Left renal cortex interstitium (tissue), 4 donors: Measurements from ENCODE around the gene NFKBIZ. TPM values are rescaled to one million over a fixed set of nuclear protein-coding genes. Genes with fewer than 3 reads are reported as not detected.
A peak's percentile ranks its signal among the peaks of the same experiment; 100 is the strongest.
"Not testable (repeated sequence)": the region's sequence is repeated elsewhere in the genome, so short reads cannot be mapped to it uniquely, and the experiment has no call there.

Experiments used
- DNase-seq, 4 donors: peaks; one replicate each; pipeline ENCODE4 v3.0.0-alpha.2; 2013; ENCODE audit warnings: low read depth in 4 of 4, low spot score in 2 of 4, missing footprints in 1 of 4
- polyA plus RNA-seq, 4 donors: library from polyadenylated mRNA; unstranded; fragments of 120-200 nt; gene quantifications; one replicate each; pipeline ENCODE4 v1.2.1, GENCODE V29; 2013; ENCODE audit not compliant: insufficient read length in 4 of 4

The NFKBIZ gene
- polyA plus RNA-seq, 4 donors: 3.6 to 12.7 (median 11.2) TPM

DNA sequence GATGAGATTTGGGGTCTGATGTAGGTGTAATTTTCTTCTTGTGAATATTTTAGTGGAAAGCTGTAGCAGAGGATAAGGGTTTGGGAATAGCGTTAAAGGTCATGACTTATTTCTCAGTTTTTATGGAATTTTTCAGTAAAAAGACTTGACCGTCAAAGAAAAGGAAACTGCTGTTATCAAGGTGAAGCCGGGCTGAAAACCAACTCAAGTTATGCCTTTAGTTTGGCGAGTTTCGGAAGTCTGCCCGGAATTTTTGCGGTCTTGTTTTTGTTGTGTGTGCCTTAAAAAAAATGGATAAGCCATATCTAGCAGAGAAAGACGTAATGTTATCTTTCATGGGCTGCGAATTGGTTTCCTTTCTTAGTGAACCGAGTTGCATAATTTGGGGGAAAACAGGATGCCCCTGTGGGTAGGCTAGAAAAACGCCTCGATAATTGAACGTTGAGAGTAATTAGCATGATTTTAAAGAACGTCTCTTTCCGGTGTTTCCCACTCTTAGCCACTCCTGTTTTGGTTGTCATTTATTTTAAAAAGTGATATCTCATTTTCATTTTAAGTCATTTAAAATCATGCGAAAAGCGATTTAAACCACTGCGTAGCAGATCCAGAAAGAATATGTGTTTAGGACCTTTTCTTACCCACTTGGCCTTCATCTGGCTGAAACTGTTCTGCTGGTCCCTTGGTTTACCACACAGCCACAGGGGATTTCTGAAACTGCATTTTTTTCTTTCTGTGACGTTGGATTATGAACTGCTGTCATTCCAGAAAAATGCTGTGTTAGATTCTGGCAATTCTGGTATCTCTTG is 1.1 kb downstream of the NFKBIZ start:
- DNase-seq: peak in 2 of 4 donors; percentile 34 to 50

GRCh38 chr3:101851072-101851770 is 1.9 kb downstream of the NFKBIZ start:
- peak in 1 of 4 donors; percentile 29 for DNase-seq

GRCh38 chr3:101851850-101852714 is 2.8 kb downstream of the NFKBIZ start:
- DNase-seq: no peak

DNA sequence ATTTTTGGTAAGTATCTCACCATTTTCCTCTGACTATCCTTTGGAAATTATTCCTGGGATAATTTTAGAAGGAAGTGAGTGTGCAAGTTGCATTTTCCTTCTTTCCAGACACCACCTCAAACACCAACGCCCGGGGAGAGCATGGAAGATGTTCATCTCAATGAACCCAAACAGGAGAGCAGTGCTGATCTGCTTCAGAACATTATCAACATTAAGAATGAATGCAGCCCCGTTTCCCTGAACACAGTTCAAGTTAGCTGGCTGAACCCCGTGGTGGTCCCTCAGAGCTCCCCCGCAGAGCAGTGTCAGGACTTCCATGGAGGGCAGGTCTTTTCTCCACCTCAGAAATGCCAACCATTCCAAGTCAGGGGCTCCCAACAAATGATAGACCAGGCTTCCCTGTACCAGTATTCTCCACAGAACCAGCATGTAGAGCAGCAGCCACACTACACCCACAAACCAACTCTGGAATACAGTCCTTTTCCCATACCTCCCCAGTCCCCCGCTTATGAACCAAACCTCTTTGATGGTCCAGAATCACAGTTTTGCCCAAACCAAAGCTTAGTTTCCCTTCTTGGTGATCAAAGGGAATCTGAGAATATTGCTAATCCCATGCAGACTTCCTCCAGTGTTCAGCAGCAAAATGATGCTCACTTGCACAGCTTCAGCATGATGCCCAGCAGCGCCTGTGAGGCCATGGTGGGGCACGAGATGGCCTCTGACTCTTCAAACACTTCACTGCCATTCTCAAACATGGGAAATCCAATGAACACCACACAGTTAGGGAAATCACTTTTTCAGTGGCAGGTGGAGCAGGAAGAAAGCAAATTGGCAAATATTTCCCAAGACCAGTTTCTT is 3.9 kb downstream of the NFKBIZ start:
- no peak for DNase-seq

GRCh38 chr3:101853982-101854381 is 4.7 kb downstream of the NFKBIZ start:
- no peak for DNase-seq

DNA sequence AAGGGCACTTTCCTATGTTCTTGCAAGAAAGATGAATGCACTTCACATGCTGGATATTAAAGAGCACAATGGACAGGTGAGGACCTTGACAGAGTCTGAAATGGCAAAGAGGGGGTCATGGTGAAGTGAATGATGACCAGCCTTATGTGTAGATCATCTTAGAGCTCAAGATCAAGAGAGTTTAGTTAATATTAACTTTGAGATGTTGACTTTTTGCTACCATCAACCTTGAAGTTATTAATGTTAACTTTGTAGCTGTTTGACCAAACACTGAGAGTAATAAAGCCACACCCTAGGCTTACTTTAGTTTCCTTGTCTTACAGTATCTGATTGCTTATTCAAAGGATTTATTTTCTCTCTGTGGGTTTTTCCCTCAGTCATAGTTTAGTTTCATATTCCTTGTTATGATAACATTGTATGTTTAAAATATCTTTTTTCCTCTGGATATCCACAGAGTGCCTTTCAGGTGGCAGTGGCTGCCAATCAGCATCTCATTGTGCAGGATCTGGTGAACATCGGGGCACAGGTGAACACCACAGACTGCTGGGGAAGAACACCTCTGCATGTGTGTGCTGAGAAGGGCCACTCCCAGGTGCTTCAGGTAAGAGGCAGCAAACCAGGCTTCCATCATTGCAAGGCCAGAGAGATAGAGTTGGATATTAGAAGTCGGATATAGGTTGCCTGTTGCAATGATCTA is 5.4 kb downstream of the NFKBIZ start:
- DNase-seq: no peak

- DNase-seq: no peak
These were observed 8.0 kb downstream of the NFKBIZ start for GRCh38 chr3:101857301-101857741.

DNA sequence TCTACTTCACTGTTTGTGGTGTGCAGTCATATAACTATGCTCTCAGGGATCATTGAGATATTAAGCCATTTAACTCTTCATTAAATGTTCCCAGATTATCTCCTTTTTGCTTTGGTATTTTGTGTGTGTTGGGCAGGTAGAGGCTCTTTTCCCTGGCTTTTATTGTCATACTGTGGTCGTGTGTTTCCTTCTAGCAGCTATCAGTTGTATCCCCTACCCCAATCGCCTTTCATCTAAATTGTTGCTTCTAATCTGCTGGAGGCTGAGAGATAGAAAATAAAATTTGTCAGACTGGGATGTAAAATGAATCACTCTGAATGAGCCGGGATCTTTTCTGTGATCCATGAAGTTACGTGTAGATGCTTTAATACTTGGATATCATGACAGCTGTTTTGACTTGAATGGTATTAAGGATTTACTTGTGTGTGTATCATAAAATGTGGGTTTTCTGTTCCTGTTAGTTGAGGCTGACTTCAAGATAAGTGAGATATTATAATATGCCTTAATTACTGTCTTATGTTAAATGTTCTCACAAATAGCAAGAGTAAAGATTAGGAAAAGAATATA is 9.2 kb downstream of the NFKBIZ start:
- DNase-seq: no peak

GRCh38 chr3:101859882-101860448 is 10.7 kb downstream of the NFKBIZ start:
- no peak for DNase-seq

- DNase-seq: no peak
These were observed 12.0 kb downstream of the NFKBIZ start for GRCh38 chr3:101861212-101861788.

GRCh38 chr3:101861789-101862415 is 12.6 kb downstream of the NFKBIZ start:
- no peak for DNase-seq

DNA sequence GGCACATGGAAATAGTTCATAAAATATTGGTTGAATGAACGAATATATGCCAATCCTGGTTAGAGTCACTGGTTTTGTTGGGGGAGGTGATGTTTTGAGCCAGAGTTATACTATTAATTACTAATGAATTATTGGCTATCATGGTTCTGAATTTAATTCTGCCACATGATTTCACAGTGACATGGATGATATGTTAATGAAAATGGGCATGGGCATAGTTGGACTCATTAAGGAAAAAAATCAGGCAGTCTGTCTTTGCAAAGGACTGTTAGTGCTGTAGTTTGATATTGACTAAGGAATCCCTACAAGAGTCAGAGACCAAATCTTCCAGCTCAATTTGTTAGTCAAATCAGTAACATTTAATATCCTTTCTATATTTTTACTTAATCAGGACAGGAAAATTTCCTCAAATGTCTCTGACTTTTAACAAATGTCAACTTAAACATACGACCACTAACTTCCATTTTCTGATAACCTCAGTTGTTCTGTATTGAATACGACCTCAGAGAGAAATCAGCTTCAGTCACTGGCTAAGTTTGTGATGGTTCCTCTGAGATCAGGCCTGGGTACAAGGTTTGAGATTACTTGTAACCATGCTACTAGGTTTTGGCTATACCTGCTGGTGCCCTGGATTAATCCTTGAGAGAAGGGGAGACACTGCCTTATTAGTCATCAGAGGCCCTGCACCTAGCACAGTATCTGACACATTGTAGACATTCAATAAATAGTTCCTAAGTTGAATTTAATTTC is 13.3 kb downstream of the NFKBIZ start:
- DNase-seq: no peak

DNA sequence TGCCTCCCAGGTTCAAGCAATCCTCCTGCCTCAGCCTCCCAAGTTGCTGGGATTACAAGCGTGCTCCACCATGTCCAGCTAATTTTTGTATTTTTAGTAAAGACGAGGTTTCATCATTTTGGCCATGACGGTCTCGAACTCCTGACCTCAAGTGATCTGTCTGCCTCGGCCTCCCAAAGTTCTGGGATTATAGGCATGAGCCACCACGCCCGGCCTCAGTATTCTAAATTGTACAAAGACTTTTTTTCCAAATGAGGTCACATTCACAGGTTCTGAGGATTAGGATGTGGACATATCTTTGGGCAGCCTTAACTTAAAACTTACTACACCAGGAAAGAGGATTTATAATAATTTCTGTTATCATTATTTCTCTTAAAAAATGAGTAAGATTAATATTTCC is 15.6 kb downstream of the NFKBIZ start:
- not testable (repeated sequence) for DNase-seq

GRCh38 chr3:101865751-101866509 is 16.6 kb downstream of the NFKBIZ start:
- no peak for DNase-seq

GRCh38 chr3:101867511-101867910 is 18.2 kb downstream of the NFKBIZ start:
- DNase-seq: no peak

DNA sequence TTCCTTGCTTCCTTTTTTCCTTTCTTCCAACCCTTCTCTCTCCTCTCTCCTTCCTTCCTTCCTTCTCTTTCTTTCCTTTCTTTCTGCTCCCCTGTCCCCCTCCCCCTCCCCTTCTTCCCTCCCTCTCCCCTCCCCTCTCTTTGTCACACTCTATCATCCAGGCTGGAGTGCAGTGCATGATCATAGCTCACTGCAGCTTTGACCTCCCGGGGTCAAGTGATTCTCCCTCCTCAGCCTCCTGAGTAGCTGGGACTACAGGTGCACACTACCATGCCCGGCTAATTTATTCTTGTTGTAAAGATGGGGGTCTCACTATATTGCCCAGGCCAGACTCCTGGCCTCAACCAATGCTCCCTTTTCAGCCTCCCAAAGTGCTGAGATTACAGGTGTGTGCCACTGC is 18.7 kb downstream of the NFKBIZ start:
- DNase-seq: no peak
